Left ventricle myocardium inferior (tissue), 1 donor: ENCODE results near the gene EIF4G2. TPM values are rescaled to one million over a fixed set of nuclear protein-coding genes. Genes with fewer than 3 reads are reported as not detected.
A peak's percentile ranks its signal among the peaks of the same experiment; 100 is the strongest.

Experiments
- DNase-seq: peaks from one replicate; pipeline ENCODE4 v3.0.0-alpha.2; 2020
- H3K27ac ChIP-seq: fragments of 200-600 bp; replicated peaks from 2 replicates; pipeline ENCODE4 v1.8.0; 2021
- H3K27me3 ChIP-seq: fragments of 200-600 bp; 2 replicates; pipeline ENCODE4 v1.8.0; 2021; ENCODE audit warnings: low read depth
- H3K36me3 ChIP-seq: fragments of 200-600 bp; 2 replicates; pipeline ENCODE4 v1.8.0; 2021
- H3K4me1 ChIP-seq: fragments of 200-600 bp; 2 replicates; pipeline ENCODE4 v1.8.0; 2021
- H3K4me3 ChIP-seq: fragments of 200-600 bp; 2 replicates; pipeline ENCODE4 v1.8.0; 2021; ENCODE audit warnings: mild to moderate bottlenecking, moderate library complexity
- H3K9me3 ChIP-seq: fragments of 200-600 bp; replicated peaks from 2 replicates; pipeline ENCODE4 v1.8.0; 2021
- CTCF ChIP-seq: fragments of 200-600 bp; IDR thresholded peaks from 2 replicates; pipeline ENCODE4 v1.8.0; 2021; ENCODE audit warnings: antibody characterized with exemption, mild to moderate bottlenecking, borderline replicate concordance
- intact Hi-C: fragments of 100-400 bp; cut with micrococcal nuclease; formaldehyde crosslinking; loops from one replicate; pipeline ENCODE4 v1.11.0; 2022
- total RNA-seq: library from RNA; stranded (reverse); fragmentation: NEBNext Ultra II Directional; extraction: Animal tissue kit (Norgen Biotek cat#: 25700); gene quantifications from one replicate; pipeline ENCODE4 v1.2.1, GENCODE V29; 2021
- donor health status: DM: no; HTN: yes; CAD: no; lungs with severe emphysema.

EIF4G2 gene
- total RNA-seq, 1 donor from 2014 or later, result 760 TPM

- Histone ChIP-seq H3K27me3 (no peaks in the 10 kb centered on the region), H3K27ac (no peak overlapping the region), H3K36me3 (peaks cover 100% of the 10 kb centered on the region), H3K4me3 (no peak overlapping the region), H3K9me3 (no peaks in the 10 kb centered on the region), H3K4me1 (peaks cover 13% of the 10 kb centered on the region)
- intact Hi-C loops, result no loop called here
- no peak for TF ChIP-seq CTCF
- no peak for DNase-seq
These were observed 46.5 kb downstream of the EIF4G2 start for GRCh38 chr11:10762185-10762584.

- no peaks in the 10 kb centered on the region for H3K27me3 ChIP-seq
- intact Hi-C loops, result no loop called here
These were observed 47.5 kb downstream of the EIF4G2 start for GRCh38 chr11:10761085-10761698.

GRCh38 chr11:10758957-10759356, 49.8 kb downstream of the EIF4G2 start:
- H3K27me3 ChIP-seq, result no peaks in the 10 kb centered on the region
- H3K4me1 ChIP-seq, result peaks cover 3% of the 10 kb centered on the region
- H3K4me3 ChIP-seq, result no peak overlapping the region
- DNase-seq, result no peak
- intact Hi-C loops, result no loop called here
- H3K9me3 ChIP-seq, result no peaks in the 10 kb centered on the region
- no peak for TF ChIP-seq CTCF
- H3K36me3 ChIP-seq, result peaks cover 100% of the 10 kb centered on the region
- no peak overlapping the region for H3K27ac ChIP-seq

More at GRCh38 chr11:10761085-10761698, 47.5 kb downstream of the EIF4G2 start:
- DNase-seq, result no peak
- Histone ChIP-seq H3K9me3 (no peaks in the 10 kb centered on the region), H3K4me1 (peaks cover 7% of the 10 kb centered on the region), H3K4me3 (no peak overlapping the region), H3K36me3 (peaks cover 100% of the 10 kb centered on the region), H3K27ac (no peak overlapping the region)
- no peak for TF ChIP-seq CTCF

GRCh38 chr11:10752486-10752885, 56.2 kb downstream of the EIF4G2 start:
- Histone ChIP-seq H3K4me3 (peak overlapping the region; percentile 84), H3K27me3 (no peaks in the 10 kb centered on the region), H3K4me1 (peaks cover 29% of the 10 kb centered on the region), H3K36me3 (peaks cover 47% of the 10 kb centered on the region), H3K27ac (no peak overlapping the region), H3K9me3 (no peaks in the 10 kb centered on the region)
- intact Hi-C loops, result no loop called here
- no peak for TF ChIP-seq CTCF
- no peak for DNase-seq

- no peaks in the 10 kb centered on the region for H3K9me3 ChIP-seq
- peak overlapping the region; percentile 84 for H3K4me3 ChIP-seq
- peaks cover 43% of the 10 kb centered on the region for H3K36me3 ChIP-seq
- no peak for DNase-seq
- H3K27me3 ChIP-seq, result no peaks in the 10 kb centered on the region
- no peak for TF ChIP-seq CTCF
- peak overlapping the region; percentile 94 for H3K27ac ChIP-seq
- peaks cover 29% of the 10 kb centered on the region for H3K4me1 ChIP-seq
- intact Hi-C loops, result no loop called here
These were observed 56.7 kb downstream of the EIF4G2 start for GRCh38 chr11:10752061-10752460.
